Activated CD4-positive, alpha-beta T cell treated with anti-CD3 and anti-CD28 coated beads for 48 hours (primary cell): ENCODE data around the gene IGSF9.

Experiments
- DNase-seq: peaks from one replicate; pipeline ENCODE4 v3.0.0-alpha.2; 2020

The IGSF9 gene

GRCh38 chr1:159931795-159932173 is 13.6 kb downstream of the IGSF9 start:
- no peak for DNase-seq

- no peak for DNase-seq
Measured at GRCh38 chr1:159931101-159931794, 14.2 kb downstream of the IGSF9 start.

- DNase-seq = no peak
Measured at GRCh38 chr1:159930634-159931033, 14.8 kb downstream of the IGSF9 start.

- DNase-seq = no peak
Measured at GRCh38 chr1:159930216-159930615, 15.2 kb downstream of the IGSF9 start.

GRCh38 chr1:159929155-159930051 is 16.0 kb downstream of the IGSF9 start:
- DNase-seq = no peak

- DNase-seq = no peak
Measured at GRCh38 chr1:159928491-159929050, 16.8 kb downstream of the IGSF9 start.

GRCh38 chr1:159927849-159928431 is 17.5 kb downstream of the IGSF9 start:
- DNase-seq = no peak

- DNase-seq = no peak
Measured at GRCh38 chr1:159927211-159927848, 18.1 kb downstream of the IGSF9 start.

GRCh38 chr1:159925719-159926078 is 19.7 kb downstream of the IGSF9 start:
- peak; percentile 59 for DNase-seq

- DNase-seq = peak; percentile 93
Measured at GRCh38 chr1:159924791-159925718, 20.4 kb downstream of the IGSF9 start, which contains the start of gene TAGLN2. Gene TAGLN2, minus strand, starts transcription at chr1:159925507. Its CDS starts 4,998 bp downstream, at chr1:159920509.

GRCh38 chr1:159924025-159924790 is 21.2 kb downstream of the IGSF9 start:
- peak; percentile 69 for DNase-seq

GRCh38 chr1:159923203-159924024 is 22.0 kb downstream of the IGSF9 start:
- peak; percentile 85 for DNase-seq

- no peak for DNase-seq
Measured at GRCh38 chr1:159922511-159923202, 22.8 kb downstream of the IGSF9 start.

- DNase-seq = no peak
Measured at GRCh38 chr1:159921700-159922504, 23.5 kb downstream of the IGSF9 start.

GRCh38 chr1:159921251-159921650 is 24.2 kb downstream of the IGSF9 start:
- DNase-seq = no peak

GRCh38 chr1:159920651-159921050 is 24.8 kb downstream of the IGSF9 start:
- DNase-seq = no peak

- no peak for DNase-seq
Measured at GRCh38 chr1:159920202-159920601, 25.2 kb downstream of the IGSF9 start.

- no peak for DNase-seq
Measured at GRCh38 chr1:159919236-159919865, 26.1 kb downstream of the IGSF9 start.
